Endothelial cell of umbilical vein (primary cell): Measurements from ENCODE around the gene TMC1.

Experiments
- EZH2 ChIP-seq: IDR thresholded peaks from 2 replicates; pipeline ENCODE4 v1.6.1; 2012; ENCODE audit warnings: borderline replicate concordance, low read depth, mild to moderate bottlenecking, moderate library complexity, low read length, inconsistent platforms; ENCODE audit not compliant: severe bottlenecking
- POLR2A ChIP-seq: IDR thresholded peaks from 2 replicates; pipeline ENCODE4 v1.6.1; 2012; ENCODE audit warnings: low read depth, mild to moderate bottlenecking, control low read depth, low read length
- POLR2AphosphoS5 ChIP-seq: IDR thresholded peaks from 2 replicates; pipeline ENCODE4 v1.6.1; 2012; ENCODE audit warnings: low read depth, mild to moderate bottlenecking, control low read depth, low read length, moderate library complexity; ENCODE audit not compliant: insufficient read depth
- TF ChIP-seq, protein P1 (sequence below), 2 donors: IDR thresholded peaks; 1 replicate in 1 of 2; 2 replicates in 1 of 2; pipeline ENCODE4 v1.5.1; 2011; ENCODE audit warnings: low read length in 2 of 2, mild to moderate bottlenecking in 2 of 2, moderate library complexity in 2 of 2, control low read depth in 1 of 2, inconsistent platforms in 1 of 2, low read depth in 1 of 2; ENCODE audit not compliant: insufficient read depth in 1 of 2; ENCODE audit errors: extremely low read depth in 1 of 2

- TF ChIP-seq, protein P1, sequence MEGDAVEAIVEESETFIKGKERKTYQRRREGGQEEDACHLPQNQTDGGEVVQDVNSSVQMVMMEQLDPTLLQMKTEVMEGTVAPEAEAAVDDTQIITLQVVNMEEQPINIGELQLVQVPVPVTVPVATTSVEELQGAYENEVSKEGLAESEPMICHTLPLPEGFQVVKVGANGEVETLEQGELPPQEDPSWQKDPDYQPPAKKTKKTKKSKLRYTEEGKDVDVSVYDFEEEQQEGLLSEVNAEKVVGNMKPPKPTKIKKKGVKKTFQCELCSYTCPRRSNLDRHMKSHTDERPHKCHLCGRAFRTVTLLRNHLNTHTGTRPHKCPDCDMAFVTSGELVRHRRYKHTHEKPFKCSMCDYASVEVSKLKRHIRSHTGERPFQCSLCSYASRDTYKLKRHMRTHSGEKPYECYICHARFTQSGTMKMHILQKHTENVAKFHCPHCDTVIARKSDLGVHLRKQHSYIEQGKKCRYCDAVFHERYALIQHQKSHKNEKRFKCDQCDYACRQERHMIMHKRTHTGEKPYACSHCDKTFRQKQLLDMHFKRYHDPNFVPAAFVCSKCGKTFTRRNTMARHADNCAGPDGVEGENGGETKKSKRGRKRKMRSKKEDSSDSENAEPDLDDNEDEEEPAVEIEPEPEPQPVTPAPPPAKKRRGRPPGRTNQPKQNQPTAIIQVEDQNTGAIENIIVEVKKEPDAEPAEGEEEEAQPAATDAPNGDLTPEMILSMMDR (IDR thresholded peaks at IDR 0.05; ENCODE audit: extremely low read depth in 1 of 2, insufficient read depth in 1 of 2, low read depth in 1 of 2, low read length in 2 of 2): no peak
- TF ChIP-seq POLR2A (no peak), POLR2AphosphoS5 (no peak), EZH2 (no peak)
These were observed 52.9 kb downstream of the TMC1 start for GRCh38 chr9:72574156-72574810.
